ENCODE data around the gene GSTM2. TPM values are rescaled to one million over a fixed set of nuclear protein-coding genes. Genes with fewer than 3 reads are reported as not detected.
"Not testable (repeated sequence)": the region's sequence is repeated elsewhere in the genome, so short reads cannot be mapped to it uniquely, and the experiment has no call there.

Gene GSTM2
- polyA plus RNA-seq, 2 donors, result 52.0 to 130 TPM

- 79 to 88% methylated on average over 2 of the region's 2 CpGs for WGBS, 2 donors
- H3K27me3 ChIP-seq (ENCODE audit: control insufficient read depth in 1 of 2, insufficient read depth in 2 of 2, low read length in 2 of 2); H3K36me3 ChIP-seq (ENCODE audit: control insufficient read depth in 2 of 2, insufficient read depth in 2 of 2, low read length in 1 of 2); H3K4me3 ChIP-seq (ENCODE audit: low read depth in 1 of 2, low read length in 2 of 2); H3K9me3 ChIP-seq (ENCODE audit: control insufficient read depth in 2 of 2, insufficient read depth in 1 of 2, low read depth in 1 of 2, low read length in 1 of 2); H3K4me1 ChIP-seq (ENCODE audit: control insufficient read depth in 2 of 2, insufficient read depth in 2 of 2, low read length in 1 of 2); H3K27ac ChIP-seq (ENCODE audit: low read depth in 2 of 2, low read length in 1 of 2): not testable (repeated sequence)
These were observed 6.0 kb downstream of the GSTM2 start for GRCh38 chr1:109673861-109674260.

GRCh38 chr1:109676683-109677381 is 9.0 kb downstream of the GSTM2 start:
- not testable (repeated sequence) for H3K36me3 ChIP-seq (ENCODE audit: control insufficient read depth in 2 of 2, insufficient read depth in 2 of 2, low read length in 1 of 2); H3K27me3 ChIP-seq (ENCODE audit: control insufficient read depth in 1 of 2, insufficient read depth in 2 of 2, low read length in 2 of 2); H3K4me3 ChIP-seq (ENCODE audit: low read depth in 1 of 2, low read length in 2 of 2); H3K4me1 ChIP-seq (ENCODE audit: control insufficient read depth in 2 of 2, insufficient read depth in 2 of 2, low read length in 1 of 2); H3K9me3 ChIP-seq (ENCODE audit: control insufficient read depth in 2 of 2, insufficient read depth in 1 of 2, low read depth in 1 of 2, low read length in 1 of 2); H3K27ac ChIP-seq (ENCODE audit: low read depth in 2 of 2, low read length in 1 of 2)
- 82 to 84% methylated on average over 3 of the region's 3 CpGs for WGBS, 2 donors

- H3K36me3 ChIP-seq (ENCODE audit: control insufficient read depth in 2 of 2, insufficient read depth in 2 of 2, low read length in 1 of 2), result no peaks in the 10 kb centered on the region
- WGBS, 2 donors, result 71 to 73% methylated on average over 3 of the region's 3 CpGs
- H3K27ac ChIP-seq (ENCODE audit: low read depth in 2 of 2, low read length in 1 of 2), result no peak overlapping the region
These were observed 9.6 kb downstream of the GSTM2 start for GRCh38 chr1:109677459-109677858.

DNA sequence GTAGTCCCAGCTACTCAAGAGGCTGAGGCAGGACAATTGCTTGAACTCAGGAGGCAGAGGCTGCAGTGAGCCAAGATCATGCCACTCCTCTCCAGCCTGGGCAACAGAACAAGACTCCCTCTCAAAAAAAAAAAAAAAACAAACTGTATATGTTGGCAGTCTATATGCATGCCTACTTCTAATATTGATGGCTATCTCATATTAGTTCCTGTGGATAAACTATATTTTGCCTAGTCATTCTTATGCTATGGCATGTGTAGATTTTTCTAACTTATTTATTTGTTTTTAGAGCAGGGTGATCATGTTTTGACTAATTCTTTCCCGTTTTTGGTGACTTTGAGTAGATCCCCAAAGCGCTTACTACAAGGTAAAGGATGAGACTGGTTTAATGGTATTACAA is 10.8 kb downstream of the GSTM2 start:
- not testable (repeated sequence) for H3K4me1 ChIP-seq (ENCODE audit: control insufficient read depth in 2 of 2, insufficient read depth in 2 of 2, low read length in 1 of 2); H3K4me3 ChIP-seq (ENCODE audit: low read depth in 1 of 2, low read length in 2 of 2); H3K27me3 ChIP-seq (ENCODE audit: control insufficient read depth in 1 of 2, insufficient read depth in 2 of 2, low read length in 2 of 2); H3K27ac ChIP-seq (ENCODE audit: low read depth in 2 of 2, low read length in 1 of 2); H3K9me3 ChIP-seq (ENCODE audit: control insufficient read depth in 2 of 2, insufficient read depth in 1 of 2, low read depth in 1 of 2, low read length in 1 of 2); H3K36me3 ChIP-seq (ENCODE audit: control insufficient read depth in 2 of 2, insufficient read depth in 2 of 2, low read length in 1 of 2)
- 87 to 90% methylated on average over 2 of the region's 2 CpGs for WGBS, 2 donors

More at GRCh38 chr1:109677459-109677858, 9.6 kb downstream of the GSTM2 start:
- H3K9me3 ChIP-seq (ENCODE audit: control insufficient read depth in 2 of 2, insufficient read depth in 1 of 2, low read depth in 1 of 2, low read length in 1 of 2), result no peaks in the 10 kb centered on the region
- no peak overlapping the region for H3K4me3 ChIP-seq (ENCODE audit: low read depth in 1 of 2, low read length in 2 of 2)
- no peaks in the 10 kb centered on the region for H3K4me1 ChIP-seq (ENCODE audit: control insufficient read depth in 2 of 2, insufficient read depth in 2 of 2, low read length in 1 of 2)
- H3K27me3 ChIP-seq (ENCODE audit: control insufficient read depth in 1 of 2, insufficient read depth in 2 of 2, low read length in 2 of 2), result no peaks in the 10 kb centered on the region

DNA sequence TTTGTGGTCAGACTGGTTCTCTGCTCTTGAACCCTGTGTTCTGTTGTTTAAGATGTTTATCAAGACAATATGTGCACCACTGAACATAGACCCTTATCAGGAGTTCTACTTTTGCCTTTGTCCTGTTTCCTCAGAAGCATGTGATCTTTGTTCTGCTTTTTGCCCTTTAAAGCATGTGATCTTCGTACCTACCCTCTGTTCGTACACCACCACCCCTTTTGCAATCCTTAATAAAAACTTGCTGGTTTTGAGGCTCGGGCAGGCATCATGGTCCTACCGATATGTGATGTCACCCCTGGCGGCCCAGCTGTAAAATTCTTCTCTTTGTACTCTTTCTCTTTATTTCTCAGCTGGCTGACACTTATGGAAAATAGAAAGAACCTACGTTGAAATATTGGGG is 16.9 kb downstream of the GSTM2 start:
- not testable (repeated sequence) for H3K9me3 ChIP-seq (ENCODE audit: control insufficient read depth in 2 of 2, insufficient read depth in 1 of 2, low read depth in 1 of 2, low read length in 1 of 2); H3K36me3 ChIP-seq (ENCODE audit: control insufficient read depth in 2 of 2, insufficient read depth in 2 of 2, low read length in 1 of 2); H3K27ac ChIP-seq (ENCODE audit: low read depth in 2 of 2, low read length in 1 of 2); H3K4me1 ChIP-seq (ENCODE audit: control insufficient read depth in 2 of 2, insufficient read depth in 2 of 2, low read length in 1 of 2); H3K4me3 ChIP-seq (ENCODE audit: low read depth in 1 of 2, low read length in 2 of 2); H3K27me3 ChIP-seq (ENCODE audit: control insufficient read depth in 1 of 2, insufficient read depth in 2 of 2, low read length in 2 of 2)
- 80 to 95% methylated on average over 6 of the region's 6 CpGs for WGBS, 2 donors

DNA sequence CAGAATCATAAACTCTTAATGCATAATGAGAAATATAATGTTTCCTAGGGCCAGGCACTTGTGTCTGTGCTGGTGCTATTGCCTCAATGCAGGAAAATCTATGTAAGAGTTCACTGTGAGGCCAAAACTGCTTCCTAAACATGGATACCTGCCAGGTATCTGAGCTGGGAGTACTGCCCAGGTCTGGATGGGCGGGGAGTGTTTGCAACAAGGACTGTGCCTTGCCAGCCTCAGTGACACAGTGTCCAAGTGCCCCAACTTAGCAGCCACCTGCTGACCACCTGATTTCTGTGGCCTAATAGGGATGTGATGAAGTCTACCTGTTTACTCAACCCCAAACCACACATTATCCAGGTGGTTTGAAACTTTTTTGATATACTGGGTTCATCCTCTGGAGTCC is 17.5 kb downstream of the GSTM2 start:
- H3K36me3 ChIP-seq (ENCODE audit: control insufficient read depth in 2 of 2, insufficient read depth in 2 of 2, low read length in 1 of 2); H3K9me3 ChIP-seq (ENCODE audit: control insufficient read depth in 2 of 2, insufficient read depth in 1 of 2, low read depth in 1 of 2, low read length in 1 of 2); H3K4me3 ChIP-seq (ENCODE audit: low read depth in 1 of 2, low read length in 2 of 2); H3K27ac ChIP-seq (ENCODE audit: low read depth in 2 of 2, low read length in 1 of 2); H3K27me3 ChIP-seq (ENCODE audit: control insufficient read depth in 1 of 2, insufficient read depth in 2 of 2, low read length in 2 of 2); H3K4me1 ChIP-seq (ENCODE audit: control insufficient read depth in 2 of 2, insufficient read depth in 2 of 2, low read length in 1 of 2): not testable (repeated sequence)
- 41 to 67% methylated on average over 1 of the region's 1 CpG for WGBS, 2 donors

GRCh38 chr1:109685890-109686289 is 18.0 kb downstream of the GSTM2 start:
- not testable (repeated sequence) for H3K36me3 ChIP-seq (ENCODE audit: control insufficient read depth in 2 of 2, insufficient read depth in 2 of 2, low read length in 1 of 2); H3K4me1 ChIP-seq (ENCODE audit: control insufficient read depth in 2 of 2, insufficient read depth in 2 of 2, low read length in 1 of 2); H3K27ac ChIP-seq (ENCODE audit: low read depth in 2 of 2, low read length in 1 of 2); H3K27me3 ChIP-seq (ENCODE audit: control insufficient read depth in 1 of 2, insufficient read depth in 2 of 2, low read length in 2 of 2); H3K9me3 ChIP-seq (ENCODE audit: control insufficient read depth in 2 of 2, insufficient read depth in 1 of 2, low read depth in 1 of 2, low read length in 1 of 2); H3K4me3 ChIP-seq (ENCODE audit: low read depth in 1 of 2, low read length in 2 of 2)
- WGBS, 2 donors, result 60 to 76% methylated on average over 4 of the region's 4 CpGs

DNA sequence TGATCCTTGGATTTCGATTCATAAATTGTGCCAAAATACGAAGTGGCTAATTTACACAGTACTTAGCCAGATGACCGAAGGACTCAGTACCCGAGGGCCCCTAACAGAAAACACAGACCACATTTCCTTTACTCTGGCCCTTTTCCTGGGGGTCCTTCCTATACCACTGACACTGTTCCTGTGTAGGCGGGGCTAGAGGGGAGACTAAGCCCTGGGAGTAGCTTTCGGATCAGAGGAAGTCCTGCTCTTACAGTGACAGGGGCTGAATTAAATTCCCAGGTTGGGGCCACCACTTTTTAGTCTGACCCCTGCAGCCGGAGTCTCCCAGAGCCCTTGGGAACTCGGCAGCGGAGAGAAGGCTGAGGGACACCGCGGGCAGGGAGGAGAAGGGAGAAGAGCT is 19.3 kb downstream of the GSTM2 start:
- not testable (repeated sequence) for H3K9me3 ChIP-seq (ENCODE audit: control insufficient read depth in 2 of 2, insufficient read depth in 1 of 2, low read depth in 1 of 2, low read length in 1 of 2); H3K27me3 ChIP-seq (ENCODE audit: control insufficient read depth in 1 of 2, insufficient read depth in 2 of 2, low read length in 2 of 2); H3K36me3 ChIP-seq (ENCODE audit: control insufficient read depth in 2 of 2, insufficient read depth in 2 of 2, low read length in 1 of 2); H3K4me1 ChIP-seq (ENCODE audit: control insufficient read depth in 2 of 2, insufficient read depth in 2 of 2, low read length in 1 of 2)
- 28 to 33% methylated on average over 11 of the region's 11 CpGs for WGBS, 2 donors
- peak overlapping the region; percentile 75 to 81 for H3K27ac ChIP-seq (ENCODE audit: low read depth in 2 of 2, low read length in 1 of 2)
- peak overlapping the region in 1 of 2 donors; percentile 13 for H3K4me3 ChIP-seq (ENCODE audit: low read depth in 1 of 2, low read length in 2 of 2)

DNA sequence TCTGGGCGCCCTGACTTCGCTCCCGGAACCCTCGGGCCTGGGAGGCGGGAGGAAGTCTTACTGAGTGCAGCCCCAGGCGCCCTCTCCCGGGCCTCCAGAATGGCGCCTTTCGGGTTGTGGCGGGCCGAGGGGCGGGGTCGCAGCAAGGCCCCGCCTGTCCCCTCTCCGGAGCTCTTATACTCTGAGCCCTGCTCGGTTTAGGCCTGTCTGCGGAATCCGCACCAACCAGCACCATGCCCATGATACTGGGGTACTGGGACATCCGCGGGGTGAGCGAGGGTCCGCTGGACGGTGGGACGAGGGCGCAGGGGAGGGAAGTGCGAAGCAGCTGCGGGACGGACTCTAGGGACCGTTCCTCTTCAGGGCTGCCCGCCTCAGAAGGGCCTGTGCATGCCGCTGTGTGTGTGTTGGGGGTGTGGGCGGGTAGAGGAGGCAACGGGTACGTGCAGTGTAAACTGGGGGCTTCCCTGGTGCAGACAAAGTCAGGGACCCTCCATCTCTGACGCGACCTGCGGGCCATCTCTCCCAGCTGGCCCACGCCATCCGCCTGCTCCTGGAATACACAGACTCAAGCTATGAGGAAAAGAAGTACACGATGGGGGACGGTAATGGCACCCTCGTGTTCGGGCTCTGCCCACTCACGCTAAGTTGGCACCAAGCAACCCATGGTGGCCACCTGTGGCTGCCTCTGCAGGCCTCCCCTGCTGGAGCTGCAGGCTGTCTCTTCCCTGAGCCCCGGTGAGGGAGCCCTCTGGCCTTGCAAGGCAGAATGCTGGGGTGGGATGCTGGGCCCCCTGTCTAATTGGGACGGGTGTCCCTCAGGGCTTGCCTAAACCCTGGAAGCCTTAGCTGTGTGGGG is 20.0 kb downstream of the GSTM2 start, which contains the start of gene GSTM1:
GSTM1 (plus strand) TSS at position 177 of the 859 bp plus-strand sequence; CDS start at position 234, 57 bp downstream.
- H3K36me3 ChIP-seq (ENCODE audit: control insufficient read depth in 2 of 2, insufficient read depth in 2 of 2, low read length in 1 of 2), result no peaks in the 10 kb centered on the region
- H3K27me3 ChIP-seq (ENCODE audit: control insufficient read depth in 1 of 2, insufficient read depth in 2 of 2, low read length in 2 of 2), result no peaks in the 10 kb centered on the region
- H3K27ac ChIP-seq (ENCODE audit: low read depth in 2 of 2, low read length in 1 of 2), result peak within 1 kb of the TSS; percentile 75 to 81
- H3K9me3 ChIP-seq (ENCODE audit: control insufficient read depth in 2 of 2, insufficient read depth in 1 of 2, low read depth in 1 of 2, low read length in 1 of 2), result no peaks in the 10 kb centered on the region
- peak within 1 kb of the TSS; percentile 53 to 63 for H3K4me3 ChIP-seq (ENCODE audit: low read depth in 1 of 2, low read length in 2 of 2)
- 0 to 1% methylated on average over 11 to 46 of the region's 46 CpGs for whole genome bisulfite sequencing, 2 donors
- H3K4me1 ChIP-seq (ENCODE audit: control insufficient read depth in 2 of 2, insufficient read depth in 2 of 2, low read length in 1 of 2), result no peaks in the 10 kb centered on the region
